Measurements from ENCODE around the gene OR8D1.

OR8D1 gene

DNA sequence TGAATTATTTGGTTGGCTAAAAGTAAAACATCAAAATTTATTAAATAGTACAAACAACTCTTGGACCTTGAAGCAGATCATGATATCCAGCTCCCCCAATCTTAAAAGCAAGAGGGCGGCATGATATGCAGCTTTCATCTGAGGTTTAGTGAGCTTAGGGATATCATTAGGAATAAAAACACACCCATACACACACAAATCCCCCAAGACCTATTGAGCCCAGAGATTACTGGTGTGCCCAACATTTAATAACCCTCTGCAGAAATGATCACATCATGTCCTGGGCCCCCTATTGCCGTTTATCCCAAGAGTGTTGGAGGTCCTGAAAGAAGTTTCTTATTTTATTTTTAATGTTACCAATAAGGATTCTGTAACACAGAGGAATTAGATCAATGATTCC lies at the start of gene OR8D1:
Gene OR8D1 (minus strand): TSS at position 101 of the 400 bp plus-strand sequence. CDS start 3,183 bp downstream, outside the sequence.
- DNase-seq (ENCODE audit: low read depth): no peak

DNA sequence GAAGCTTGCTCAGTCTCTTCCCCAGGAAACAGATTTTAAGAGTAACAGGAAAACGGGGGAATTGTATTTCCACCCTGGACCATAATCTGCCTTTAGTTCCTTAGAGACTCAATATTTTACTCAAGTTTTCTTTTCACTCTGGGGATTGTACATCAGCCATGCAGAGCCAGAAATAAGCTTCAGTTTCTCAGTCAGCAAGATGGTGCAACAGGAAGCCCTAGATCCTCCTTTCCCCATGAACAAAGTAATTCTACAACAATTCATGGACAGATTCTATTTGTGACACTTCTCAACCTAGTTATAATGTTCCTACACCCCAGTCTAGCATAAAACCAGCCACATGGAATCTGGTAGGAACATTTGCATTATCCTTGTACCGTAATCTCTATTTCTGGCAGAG lies 45.8 kb upstream of the OR8D1 start:
- no peak for DNase-seq (ENCODE audit: low read depth)

GRCh38 chr11:124346311-124346955 lies 32.7 kb upstream of the OR8D1 start:
- DNase-seq (ENCODE audit: low read depth): no peak

DNA sequence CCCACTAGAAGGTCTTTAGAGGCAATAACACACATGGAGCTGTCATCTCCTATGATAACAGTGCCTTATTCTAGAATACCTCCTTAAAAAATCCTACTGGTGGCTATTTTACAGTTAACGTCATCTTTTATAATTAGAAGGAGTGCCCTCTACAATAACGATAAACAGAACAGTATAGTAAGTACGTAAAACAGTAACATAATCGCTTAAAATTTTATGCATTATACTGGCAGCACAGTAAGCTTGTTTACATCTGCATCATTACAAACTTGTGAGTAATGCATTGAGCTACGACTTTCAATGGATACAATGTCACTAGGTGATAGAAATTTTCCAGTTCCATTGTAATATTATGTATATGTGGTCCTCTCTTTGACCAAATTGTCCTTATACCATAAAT lies 30.6 kb upstream of the OR8D1 start:
- no peak for DNase-seq (ENCODE audit: low read depth)

GRCh38 chr11:124340142-124340447 lies 26.3 kb upstream of the OR8D1 start:
- no peak for DNase-seq (ENCODE audit: low read depth)

- no peak for DNase-seq (ENCODE audit: low read depth)
These were observed 25.8 kb upstream of the OR8D1 start for GRCh38 chr11:124339396-124340141.

GRCh38 chr11:124331873-124332272 lies 18.1 kb upstream of the OR8D1 start:
- no peak for DNase-seq (ENCODE audit: low read depth)

GRCh38 chr11:124329787-124330478 lies 16.2 kb upstream of the OR8D1 start:
- no peak for DNase-seq (ENCODE audit: low read depth)

GRCh38 chr11:124327775-124328174 lies 14.0 kb upstream of the OR8D1 start:
- no peak for DNase-seq (ENCODE audit: low read depth)

DNA sequence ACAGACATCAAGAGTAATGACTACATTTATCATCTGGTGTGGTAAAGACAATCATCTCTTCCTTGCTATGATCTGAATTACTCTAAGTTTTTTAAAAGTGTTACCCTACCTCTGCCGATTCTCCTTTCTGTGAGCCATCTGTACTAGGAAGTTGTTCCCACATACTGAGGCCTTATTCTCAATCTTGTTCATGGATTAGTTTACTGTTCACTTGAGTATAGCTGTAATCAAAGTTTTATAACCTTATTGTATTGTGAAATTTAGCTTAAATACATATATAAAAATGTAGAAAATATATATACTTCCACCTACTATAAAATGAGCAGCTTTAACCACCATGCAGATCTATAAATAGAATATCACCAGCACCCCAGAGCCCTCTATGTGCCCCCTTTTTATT lies 8.6 kb upstream of the OR8D1 start:
- no peak for DNase-seq (ENCODE audit: low read depth)

DNA sequence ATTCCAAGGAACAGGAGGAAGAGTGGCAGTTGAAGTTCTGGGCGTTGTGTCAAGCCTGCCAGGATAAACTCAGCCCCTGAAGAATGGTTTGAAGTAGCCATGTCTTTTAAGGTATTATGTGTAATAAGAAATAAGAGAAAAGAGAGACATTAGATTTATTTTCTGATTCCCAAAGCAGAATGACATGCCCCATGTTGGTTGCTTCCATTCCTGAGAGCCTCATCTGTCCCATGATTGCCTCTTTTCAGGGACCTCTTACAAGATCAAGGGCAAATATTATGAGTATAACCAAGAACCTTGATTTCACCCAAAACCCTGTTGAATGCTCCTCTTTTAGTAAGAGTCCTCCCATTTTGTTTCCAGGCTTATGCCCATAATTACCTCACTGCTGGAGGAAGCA lies 6.3 kb upstream of the OR8D1 start, which contains the start of gene OR8D2:
Gene OR8D2 (minus strand): TSS at position 101 of the 400 bp plus-strand sequence. CDS start 0 bp downstream, at position 101.
- no peak for DNase-seq (ENCODE audit: low read depth)

GRCh38 chr11:124315052-124315451 lies 1.3 kb upstream of the OR8D1 start:
- no peak for DNase-seq (ENCODE audit: low read depth)

DNA sequence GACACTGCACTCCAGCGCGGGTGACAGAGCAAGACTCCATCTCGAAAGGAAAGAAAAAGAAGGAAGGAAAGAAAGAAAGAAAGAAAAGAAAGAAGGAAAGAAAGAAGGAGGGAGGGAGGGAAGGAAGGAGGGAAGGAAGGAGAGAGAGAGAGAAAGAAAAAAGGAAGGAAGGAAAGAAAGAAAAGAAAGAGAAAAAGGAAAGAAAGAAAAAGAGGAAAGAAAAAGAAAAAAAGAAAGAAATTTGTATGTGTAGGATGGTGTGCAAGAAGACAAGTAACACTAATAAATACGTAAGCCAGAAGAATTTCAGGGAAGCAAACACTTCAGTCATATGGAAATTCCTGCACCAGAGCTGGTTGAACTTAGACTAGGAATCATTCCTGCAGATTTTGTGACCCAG lies 618 bp downstream of the OR8D1 start:
- DNase-seq (ENCODE audit: low read depth): no peak

- no peak for DNase-seq (ENCODE audit: low read depth)
These were observed 2.1 kb downstream of the OR8D1 start for GRCh38 chr11:124311670-124312069.

- DNase-seq (ENCODE audit: low read depth): no peak
These were observed 2.5 kb downstream of the OR8D1 start for GRCh38 chr11:124311269-124311668.

DNA sequence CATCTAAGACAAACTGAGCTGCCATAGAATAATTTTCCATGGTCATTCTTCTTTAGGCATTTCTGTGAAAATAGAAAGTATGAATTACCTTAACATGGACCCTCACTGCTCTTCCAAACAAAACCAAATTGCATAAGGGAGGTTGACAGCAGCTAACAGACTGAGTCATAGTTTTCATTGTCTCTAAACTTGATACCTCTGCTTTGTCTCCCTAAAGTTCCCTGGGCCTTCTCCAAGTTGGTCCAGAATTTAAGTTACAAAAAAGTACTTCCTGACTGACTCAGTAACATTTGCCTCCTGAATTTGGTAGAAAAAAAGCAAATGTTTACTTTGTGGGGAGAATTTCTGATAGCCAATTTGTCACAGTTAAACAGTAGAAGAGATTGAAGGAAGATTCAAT lies 3.0 kb downstream of the OR8D1 start:
- no peak for DNase-seq (ENCODE audit: low read depth)

GRCh38 chr11:124307093-124307492 lies 6.7 kb downstream of the OR8D1 start:
- no peak for DNase-seq (ENCODE audit: low read depth)

- no peak for DNase-seq (ENCODE audit: low read depth)
These were observed 11.2 kb downstream of the OR8D1 start for GRCh38 chr11:124302347-124303125.

DNA sequence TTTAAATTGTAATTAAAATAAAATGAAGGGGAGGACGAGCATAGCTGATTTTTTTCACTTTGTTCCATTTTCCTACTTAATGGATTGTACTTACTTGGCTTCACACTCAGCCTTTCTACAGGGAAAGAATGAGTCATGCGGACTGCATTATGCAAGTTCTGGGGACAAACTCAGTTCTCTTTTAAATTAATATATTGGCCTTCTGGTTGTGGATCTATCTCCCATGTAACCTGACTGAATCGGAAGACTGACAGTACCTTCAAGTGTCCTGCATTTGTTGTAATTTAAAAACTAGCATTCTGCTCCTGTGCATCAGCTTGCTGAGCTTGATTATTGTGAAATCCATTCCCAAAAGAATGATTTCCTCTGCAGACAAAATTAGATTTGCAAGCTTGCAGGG lies 12.2 kb downstream of the OR8D1 start:
- DNase-seq (ENCODE audit: low read depth): no peak

GRCh38 chr11:124297921-124298320 lies 15.8 kb downstream of the OR8D1 start:
- DNase-seq (ENCODE audit: low read depth): no peak

GRCh38 chr11:124296016-124296415 lies 17.7 kb downstream of the OR8D1 start:
- no peak for DNase-seq (ENCODE audit: low read depth)

GRCh38 chr11:124294687-124295086 lies 19.1 kb downstream of the OR8D1 start:
- DNase-seq (ENCODE audit: low read depth): no peak
